Central memory CD4-positive, alpha-beta T cell (primary cell): ENCODE measurements around the gene CFAP97D2.
"Not testable (repeated sequence)": the region's sequence is repeated elsewhere in the genome, so short reads cannot be mapped to it uniquely, and the experiment has no call there.

Experiments
- DNase-seq: peaks from one replicate; pipeline ENCODE4 v3.0.0; 2022
- total RNA-seq, 3 experiments: gene quantifications; one replicate each; lab custom pipeline; 2026; lab: John Stamatoyannopoulos, UW

The CFAP97D2 gene
- total RNA-seq = 0 to 0.39 (median 0) reads per million in 3 experiments

- no peak for DNase-seq
Observed at GRCh38 chr13:114179087-114179658, at the start of gene CFAP97D2. TSS of gene CFAP97D2 (plus strand) at chr13:114179257. CDS start at chr13:114179331, 74 bp downstream.

- DNase-seq = peak; percentile 36
Observed at GRCh38 chr13:114129649-114130062, 49.4 kb upstream of the CFAP97D2 start.

GRCh38 chr13:114130131-114130836, 48.8 kb upstream of the CFAP97D2 start:
- DNase-seq = no peak

DNA sequence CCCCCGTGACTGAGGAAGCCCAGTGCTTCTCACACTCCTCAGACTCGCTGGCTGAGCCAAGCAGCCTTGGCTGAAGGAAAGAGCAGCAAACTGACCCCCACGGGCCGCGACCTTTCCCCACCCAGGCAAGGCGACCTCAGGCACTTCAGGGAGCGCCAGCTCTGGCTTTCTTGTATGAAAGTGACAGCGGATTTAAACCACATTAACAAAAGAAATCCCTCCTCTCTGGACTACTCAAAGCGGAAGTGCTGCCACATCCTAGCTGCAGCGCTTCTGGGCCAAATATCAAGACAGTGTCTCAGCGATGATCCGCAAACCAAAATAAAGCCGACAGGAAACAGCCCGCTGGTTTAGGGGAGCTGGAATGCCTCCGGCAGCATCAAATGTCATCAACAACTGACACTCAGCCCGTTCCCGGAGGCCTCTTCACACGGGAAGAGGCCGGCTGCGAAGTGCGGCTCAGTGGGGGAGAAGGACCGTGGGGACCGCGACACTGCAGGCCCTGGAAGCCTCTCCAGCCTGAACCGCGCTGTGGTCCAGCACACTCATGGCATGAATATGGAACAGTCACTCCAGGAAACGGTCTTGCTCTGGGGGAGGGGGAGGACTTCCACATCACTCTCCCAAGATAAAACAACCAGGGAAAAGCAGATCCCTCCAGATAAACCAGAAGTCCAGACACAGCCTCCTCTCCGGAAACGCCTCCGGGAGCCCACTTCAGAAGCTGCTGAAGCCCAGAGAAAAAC, 48.0 kb upstream of the CFAP97D2 start:
- peak; percentile 80 for DNase-seq

- DNase-seq = peak; percentile 37
Observed at GRCh38 chr13:114131583-114132418, 47.3 kb upstream of the CFAP97D2 start.

DNA sequence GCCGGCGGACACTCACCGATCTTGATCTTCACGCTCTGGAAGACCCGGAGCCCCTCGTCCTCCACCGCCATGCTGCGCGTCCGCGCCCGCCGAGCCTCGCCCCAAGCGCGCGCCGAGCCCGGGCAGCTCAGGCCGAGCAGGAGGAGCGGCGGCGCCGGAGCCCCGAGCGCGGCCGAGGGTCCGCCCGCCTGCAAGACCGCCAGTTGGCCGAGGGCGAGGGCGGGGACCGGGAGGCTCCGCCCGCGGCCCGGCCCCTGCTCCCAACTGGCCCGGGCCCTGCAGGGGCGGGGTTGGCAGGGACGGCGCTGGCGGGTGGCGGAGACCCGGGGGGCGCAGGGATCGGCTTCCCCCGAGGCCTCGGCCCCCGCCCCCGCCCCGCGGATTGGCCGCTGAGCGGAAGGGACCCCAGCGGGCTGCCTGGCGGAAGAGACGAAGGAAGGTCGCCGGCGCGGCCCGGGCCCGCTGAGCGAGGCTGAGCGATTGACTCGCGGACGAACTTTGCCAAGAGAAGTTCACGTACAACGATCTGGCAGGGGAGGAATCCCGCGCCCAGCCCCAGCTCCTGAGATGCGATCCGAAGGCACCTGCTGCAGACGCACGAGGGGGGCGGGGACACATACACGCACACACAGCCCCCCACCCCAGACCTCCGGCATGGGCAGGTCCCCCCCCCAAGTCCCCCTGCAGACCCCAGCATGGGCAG, 46.5 kb upstream of the CFAP97D2 start, which contains the start of gene RASA3:
Gene RASA3, minus strand, starts transcription at position 205 of the 703 bp plus-strand sequence. Its CDS starts 134 bp downstream, at position 71.
- peak; percentile 58 for DNase-seq

DNA sequence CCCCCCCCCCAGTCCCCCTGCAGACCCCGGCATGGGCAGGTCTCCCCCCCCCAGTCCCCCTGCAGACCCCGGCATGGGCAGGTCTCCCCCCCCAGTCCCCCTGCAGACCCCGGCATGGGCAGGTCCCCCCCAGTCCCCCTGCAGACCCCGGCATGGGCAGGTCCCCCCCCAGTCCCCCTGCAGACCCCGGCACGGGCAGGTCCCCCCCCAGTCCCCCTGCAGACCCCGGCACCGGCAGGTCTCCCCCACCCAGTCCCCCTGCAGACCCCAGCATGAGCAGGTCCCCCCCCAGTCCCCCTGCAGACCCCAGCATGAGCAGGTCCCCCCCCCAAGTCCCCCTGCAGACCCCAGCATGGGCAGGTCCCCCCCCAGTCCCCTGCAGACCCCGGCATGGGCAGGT, 45.9 kb upstream of the CFAP97D2 start:
- not testable (repeated sequence) for DNase-seq

DNA sequence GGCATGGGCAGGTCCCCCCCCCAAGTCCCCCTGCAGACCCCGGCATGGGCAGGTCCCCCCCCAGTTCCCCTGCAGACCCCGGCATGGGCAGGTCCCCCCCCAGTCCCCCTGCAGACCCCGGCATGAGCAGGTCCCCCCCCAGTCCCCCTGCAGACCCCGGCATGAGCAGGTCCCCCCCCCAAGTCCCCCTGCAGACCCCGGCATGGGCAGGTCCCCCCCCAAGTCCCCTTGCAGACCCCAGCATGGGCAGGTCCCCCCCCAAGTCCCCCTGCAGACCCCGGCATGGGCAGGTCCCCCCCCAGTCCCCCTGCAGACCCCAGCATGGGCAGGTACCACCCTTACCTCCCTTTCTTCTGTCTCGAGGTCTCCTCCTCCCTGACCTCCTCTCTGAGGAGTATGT, 45.5 kb upstream of the CFAP97D2 start:
- not testable (repeated sequence) for DNase-seq

- peak; percentile 32 for DNase-seq
Observed at GRCh38 chr13:114134111-114134943, 44.7 kb upstream of the CFAP97D2 start.

- peak; percentile 0 for DNase-seq
Observed at GRCh38 chr13:114134944-114135610, 44.0 kb upstream of the CFAP97D2 start.

- DNase-seq = no peak
Observed at GRCh38 chr13:114135731-114136171, 43.3 kb upstream of the CFAP97D2 start.

GRCh38 chr13:114136576-114136975, 42.5 kb upstream of the CFAP97D2 start:
- no peak for DNase-seq

- DNase-seq = peak; percentile 56
Observed at GRCh38 chr13:114140131-114140905, 38.7 kb upstream of the CFAP97D2 start.

GRCh38 chr13:114140906-114141250, 38.2 kb upstream of the CFAP97D2 start:
- peak; percentile 50 for DNase-seq

GRCh38 chr13:114141261-114141996, 37.6 kb upstream of the CFAP97D2 start:
- no peak for DNase-seq

DNA sequence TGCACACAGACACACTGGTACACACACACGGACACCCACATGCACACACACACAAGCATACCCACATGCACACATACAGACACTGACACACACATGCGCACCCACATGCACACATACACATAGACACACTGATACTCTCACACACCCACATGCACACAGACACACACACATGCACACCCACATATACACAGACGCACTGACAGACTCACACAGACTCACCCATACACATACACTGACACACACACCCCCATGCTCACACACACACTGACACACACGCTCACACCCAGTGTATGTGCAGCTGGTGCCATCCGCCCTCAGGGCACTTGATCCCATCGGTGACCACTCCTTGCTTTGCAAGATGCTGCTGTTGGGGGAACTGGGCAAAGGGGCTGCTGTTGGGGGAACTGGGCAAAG, 36.9 kb upstream of the CFAP97D2 start:
- DNase-seq = no peak

DNA sequence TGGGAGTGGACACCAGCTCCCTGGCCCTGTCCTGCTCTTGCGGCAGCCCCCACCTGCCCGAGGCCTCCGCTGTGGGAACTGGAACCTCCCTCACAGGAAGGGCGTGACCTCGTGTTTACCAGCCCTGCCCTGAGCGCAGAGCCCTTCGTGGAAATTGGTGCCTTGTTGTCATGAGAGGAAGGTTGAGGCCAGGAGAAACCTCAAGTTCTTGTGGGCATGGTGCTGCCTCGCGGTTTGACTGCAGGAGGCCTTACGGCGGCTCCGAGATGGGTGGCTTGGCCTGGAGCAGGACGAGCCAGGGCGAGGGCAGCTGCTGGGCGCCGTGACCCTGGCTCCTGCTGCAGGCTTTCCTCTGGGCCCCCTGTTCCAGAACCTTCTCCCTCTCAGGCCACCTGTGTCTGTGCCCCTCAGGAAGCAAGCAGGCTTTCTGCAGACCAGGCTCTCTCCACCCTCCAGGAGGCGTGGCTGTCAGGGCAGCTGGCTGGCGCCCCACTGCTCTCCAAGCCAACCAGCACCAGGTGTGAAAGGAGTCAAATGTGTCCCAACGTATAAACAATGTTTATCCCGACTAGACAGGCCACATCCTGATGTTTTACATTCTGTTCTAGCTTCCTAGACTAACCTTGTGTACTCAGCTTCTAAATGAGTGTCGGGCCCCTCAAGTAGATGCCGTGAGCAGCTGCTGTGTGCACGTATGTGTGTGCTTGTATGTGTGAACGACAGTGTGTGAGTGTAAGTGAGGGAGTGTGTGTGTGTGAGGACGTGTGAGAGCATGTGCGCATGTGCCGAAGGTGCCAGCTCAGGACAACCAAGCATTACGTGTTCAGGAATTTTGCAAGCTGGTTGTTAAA, 36.2 kb upstream of the CFAP97D2 start:
- peak; percentile 91 for DNase-seq
